MG63 (cell line): ENCODE results near the gene AP1M2. TPM values are rescaled to one million over a fixed set of nuclear protein-coding genes. Genes with fewer than 3 reads are reported as not detected.
"Not testable (repeated sequence)": the region's sequence is repeated elsewhere in the genome, so short reads cannot be mapped to it uniquely, and the experiment has no call there.

Experiments used
- DNase-seq: peaks from one replicate; pipeline ENCODE4 v3.0.0-alpha.2; 2020
- H3K27me3 ChIP-seq: fragments of 250-450 bp; sonication (Bioruptor Pico); 2 replicates; pipeline ENCODE4 v1.5.1; 2020; ENCODE audit warnings: mild to moderate bottlenecking, moderate library complexity
- H3K36me3 ChIP-seq: fragments of 250-450 bp; sonication (Bioruptor Pico); 2 replicates; pipeline ENCODE4 v1.5.1; 2020; ENCODE audit warnings: mild to moderate bottlenecking, moderate library complexity
- H3K4me3 ChIP-seq: fragments of 250-450 bp; sonication (Bioruptor Pico); 2 replicates; pipeline ENCODE4 v1.5.1; 2020; ENCODE audit warnings: mild to moderate bottlenecking, moderate library complexity
- H3K9me3 ChIP-seq: fragments of 250-450 bp; sonication (Bioruptor Pico); 2 replicates; pipeline ENCODE4 v1.5.1; 2020; ENCODE audit warnings: mild to moderate bottlenecking, moderate library complexity
- total RNA-seq: library from RNA; depleted of rRNA; stranded (reverse); fragments of >200 nt; shearing (Covaris generic); gene quantifications from 2 replicates; pipeline ENCODE4 v1.2.3, GENCODE V29; 2014; ENCODE audit warnings: low replicate concordance; rRNA removed

Gene AP1M2
- total RNA-seq, 1 experiment from 2014 or later, result 1.4 TPM

DNA sequence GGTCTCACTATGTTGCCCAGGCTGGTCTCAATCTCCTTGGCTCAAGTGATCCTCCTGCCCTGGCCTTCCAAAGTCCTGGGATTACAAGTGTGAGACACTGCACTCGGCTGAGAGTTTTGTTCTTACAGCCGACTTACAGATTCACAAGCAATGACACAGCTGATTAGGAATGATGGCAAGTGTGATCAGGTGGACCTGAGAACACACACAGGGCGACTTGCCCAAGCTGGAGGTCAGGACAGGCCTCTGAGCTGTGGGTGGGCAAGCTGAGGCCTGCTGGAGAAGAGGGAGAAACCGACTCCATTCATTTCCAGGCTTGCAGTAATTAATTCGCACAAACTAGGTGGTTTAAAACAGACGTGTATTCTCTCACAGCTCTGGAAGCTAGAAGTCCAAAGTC is 51.5 kb downstream of the AP1M2 start:
- DNase-seq, result no peak
- H3K9me3 ChIP-seq, result 0 out of 2 replicates have a peak, but pooled peaks cover 2% of the 10 kb centered on the region
- H3K36me3 ChIP-seq, result no peaks in the 10 kb centered on the region
- H3K27me3 ChIP-seq, result peaks cover 23% of the 10 kb centered on the region
- H3K4me3 ChIP-seq, result no peak overlapping the region

GRCh38 chr19:10533646-10534386 is 53.3 kb downstream of the AP1M2 start:
- H3K4me3 ChIP-seq, result no peak overlapping the region
- DNase-seq, result no peak
- H3K9me3 ChIP-seq, result 0 out of 2 replicates have a peak, but pooled peaks cover 2% of the 10 kb centered on the region
- H3K36me3 ChIP-seq, result no peaks in the 10 kb centered on the region
- peaks cover 13% of the 10 kb centered on the region for H3K27me3 ChIP-seq

DNA sequence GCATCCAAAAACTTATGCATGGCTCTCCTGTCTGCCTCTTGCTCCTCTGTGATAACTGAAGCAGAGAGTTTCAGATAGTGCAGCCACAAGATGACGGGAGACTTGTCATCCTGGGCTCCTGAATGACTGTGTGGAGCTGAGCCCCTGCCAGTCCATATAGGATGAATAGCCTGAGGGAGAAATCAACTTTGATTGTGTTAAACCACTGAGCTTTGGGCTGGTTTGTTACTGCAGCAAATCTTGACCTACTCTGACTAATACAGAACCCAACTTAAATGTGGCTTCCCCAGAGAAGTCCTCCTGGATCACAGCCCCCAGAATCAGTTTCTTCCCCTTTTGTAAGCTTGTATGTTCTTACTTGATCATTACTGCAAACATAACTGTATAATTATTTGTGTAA is 54.7 kb downstream of the AP1M2 start:
- 0 out of 2 replicates have a peak, but pooled peaks cover 2% of the 10 kb centered on the region for H3K9me3 ChIP-seq
- DNase-seq, result no peak
- no peaks in the 10 kb centered on the region for H3K36me3 ChIP-seq
- H3K27me3 ChIP-seq, result peaks cover 11% of the 10 kb centered on the region
- H3K4me3 ChIP-seq, result no peak overlapping the region

DNA sequence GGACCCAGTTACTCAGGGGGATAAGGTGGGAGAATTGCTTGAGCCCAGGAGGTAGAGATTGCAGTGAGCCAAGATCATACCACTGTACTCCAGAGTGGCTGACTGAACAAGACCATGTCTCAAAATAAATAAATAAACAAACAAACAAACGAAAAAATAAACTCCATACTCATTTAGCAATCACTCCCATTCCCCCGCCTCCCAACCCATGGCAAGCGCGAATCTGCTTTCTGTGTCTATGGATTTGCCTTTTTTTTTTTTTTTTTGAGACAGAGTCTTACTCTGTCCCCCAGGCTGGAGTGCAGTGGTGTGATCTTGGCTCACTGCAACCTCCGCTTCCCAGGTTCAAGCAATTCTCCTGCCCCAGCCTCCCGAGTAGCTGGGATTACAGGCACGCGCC is 60.2 kb downstream of the AP1M2 start:
- H3K4me3 ChIP-seq, DNase-seq, H3K27me3 ChIP-seq, H3K36me3 ChIP-seq, H3K9me3 ChIP-seq: not testable (repeated sequence)

DNA sequence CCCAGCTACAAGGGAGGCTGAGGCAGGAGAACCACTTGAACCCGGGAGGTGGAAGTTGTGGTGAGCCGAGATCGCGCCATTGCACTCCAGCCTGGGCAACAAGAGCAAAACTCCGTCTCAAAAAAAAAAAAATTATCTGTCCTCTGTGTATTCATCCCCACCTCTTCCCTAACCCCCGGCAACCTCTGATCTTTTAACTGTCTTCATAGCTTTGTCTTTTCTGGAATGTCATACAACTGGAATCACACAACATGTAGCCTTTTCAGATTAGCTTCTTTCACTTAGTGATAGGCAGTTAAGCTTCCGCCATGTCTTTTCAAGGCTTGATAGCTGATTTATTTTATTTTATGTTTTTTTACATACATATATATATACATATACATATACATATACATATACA is 61.5 kb downstream of the AP1M2 start:
- Histone ChIP-seq H3K9me3 (no peaks in the 10 kb centered on the region), H3K27me3 (peaks cover 3% of the 10 kb centered on the region; the same call in 1 of the 2 replicates), H3K4me3 (no peak overlapping the region), H3K36me3 (no peaks in the 10 kb centered on the region)
- no peak for DNase-seq

DNA sequence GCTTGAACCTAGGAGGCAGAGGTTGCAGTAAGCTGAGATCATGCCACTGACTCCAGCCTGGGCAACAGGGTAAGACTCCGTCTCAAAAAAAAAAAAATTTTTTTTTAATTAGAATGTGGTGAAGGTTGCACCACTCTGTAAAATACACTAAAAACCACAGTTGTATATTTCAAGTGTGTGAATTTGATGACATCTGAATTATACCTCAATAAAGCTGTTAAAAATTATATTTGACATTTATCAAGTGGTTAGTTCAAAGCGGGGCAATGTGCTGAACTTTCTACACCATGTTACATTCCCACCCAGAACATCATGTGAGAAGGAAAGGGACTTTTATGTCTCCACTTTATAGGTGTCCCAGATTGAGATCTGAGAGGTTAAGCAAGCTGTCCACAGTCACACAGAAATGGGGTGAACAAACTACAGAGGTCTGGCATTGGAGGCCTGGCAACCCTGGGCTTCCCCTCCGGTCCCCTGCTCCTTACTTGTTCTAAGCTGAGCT is 63.9 kb downstream of the AP1M2 start:
- no peaks in the 10 kb centered on the region for H3K36me3 ChIP-seq
- no peak overlapping the region for H3K4me3 ChIP-seq
- peaks cover 11% of the 10 kb centered on the region; the same call in 1 of the 2 replicates for H3K27me3 ChIP-seq
- no peaks in the 10 kb centered on the region for H3K9me3 ChIP-seq
- no peak for DNase-seq

Other genes with a start within 250 kb of the AP1M2 start
- 20.4 and 31.7 TPM in 2 replicates for gene ICAM3, start 247.7 kb downstream of the AP1M2 start, total RNA-seq
- 87.9 and 124 TPM in 2 replicates for gene TYK2, start 206.7 kb downstream of the AP1M2 start, total RNA-seq
- gene CDC37, start 183.8 kb downstream of the AP1M2 start, total RNA-seq, result 485 and 519 TPM in 2 replicates
- 3.1 and 5.5 TPM in 2 replicates for gene PDE4A, start 166.8 kb downstream of the AP1M2 start, total RNA-seq
- gene KEAP1, start 84.0 kb downstream of the AP1M2 start, total RNA-seq, result 172 and 247 TPM in 2 replicates
- gene S1PR5, start 69.9 kb downstream of the AP1M2 start, total RNA-seq, result not detected in 2 replicates
- 16.6 and 27.0 TPM in 2 replicates for gene ATG4D, start 43.4 kb downstream of the AP1M2 start, total RNA-seq
- gene KRI1, start 21.3 kb downstream of the AP1M2 start, total RNA-seq, result 31.7 and 43.3 TPM in 2 replicates
- 24.9 and 43.3 TPM in 2 replicates for gene CDKN2D, start 18.3 kb downstream of the AP1M2 start, total RNA-seq
- gene SLC44A2, start 38.2 kb upstream of the AP1M2 start, total RNA-seq, result 0.54 and 3.3 TPM in 2 replicates
- 273 and 320 TPM in 2 replicates for gene ILF3, start 67.0 kb upstream of the AP1M2 start, total RNA-seq
- gene QTRT1, start 114.1 kb upstream of the AP1M2 start, total RNA-seq, result 95.3 and 97.4 TPM in 2 replicates
- gene DNM2, start 130.8 kb upstream of the AP1M2 start, total RNA-seq, result 104 and 116 TPM in 2 replicates
- 112 and 120 TPM in 2 replicates for gene TMED1, start 248.9 kb upstream of the AP1M2 start, total RNA-seq